Measurements from ENCODE around the gene DCAF11. TPM values are rescaled to one million over a fixed set of nuclear protein-coding genes. Genes with fewer than 3 reads are reported as not detected.

Gene DCAF11
- polyA plus RNA-seq, 6 donors from 2014 or later = 65.8 to 106 (median 78.5) TPM

- peaks cover 43 to 56% (median 53%) of the 10 kb centered on the region in 3 donors for H3K4me1 Mint-ChIP-seq
- no peaks in the 10 kb centered on the region for H3K27me3 Mint-ChIP-seq
- H3K4me3 Mint-ChIP-seq = peak within 1 kb of the TSS; percentile 97 to 100 (median 98)
- ATAC-seq (ENCODE audit: low read depth in 2 of 2) = peak; percentile 91 to 95
- H3K36me3 Mint-ChIP-seq = peaks cover 5 to 30% of the 10 kb centered on the region in 2 donors
- no peaks in the 10 kb centered on the region for H3K9me3 Mint-ChIP-seq
- DNase-seq = peak; percentile 96
- H3K27ac Mint-ChIP-seq = peak within 1 kb of the TSS; percentile 94 to 100 (median 98)
These were observed 46.5 kb downstream of the DCAF11 start, which contains the start of gene IRF9 for GRCh38 chr14:24160850-24161804. IRF9 (plus strand) TSS chr14:24161265; CDS start chr14:24162145, 880 bp downstream.

- no peak for DNase-seq
- Mint-ChIP-seq H3K27ac (peak overlapping the region in 5 of 6 donors; percentile 94 to 99 (median 97)), H3K4me1 (peaks cover 39 to 62% (median 58%) of the 10 kb centered on the region in 3 donors), H3K9me3 (no peaks in the 10 kb centered on the region), H3K27me3 (no peaks in the 10 kb centered on the region), H3K4me3 (peak overlapping the region; percentile 97 to 100 (median 98)), H3K36me3 (peaks cover 5 to 32% of the 10 kb centered on the region in 2 donors)
- no peak for ATAC-seq (ENCODE audit: low read depth in 2 of 2)
These were observed 47.5 kb downstream of the DCAF11 start for GRCh38 chr14:24162093-24162492.

DNA sequence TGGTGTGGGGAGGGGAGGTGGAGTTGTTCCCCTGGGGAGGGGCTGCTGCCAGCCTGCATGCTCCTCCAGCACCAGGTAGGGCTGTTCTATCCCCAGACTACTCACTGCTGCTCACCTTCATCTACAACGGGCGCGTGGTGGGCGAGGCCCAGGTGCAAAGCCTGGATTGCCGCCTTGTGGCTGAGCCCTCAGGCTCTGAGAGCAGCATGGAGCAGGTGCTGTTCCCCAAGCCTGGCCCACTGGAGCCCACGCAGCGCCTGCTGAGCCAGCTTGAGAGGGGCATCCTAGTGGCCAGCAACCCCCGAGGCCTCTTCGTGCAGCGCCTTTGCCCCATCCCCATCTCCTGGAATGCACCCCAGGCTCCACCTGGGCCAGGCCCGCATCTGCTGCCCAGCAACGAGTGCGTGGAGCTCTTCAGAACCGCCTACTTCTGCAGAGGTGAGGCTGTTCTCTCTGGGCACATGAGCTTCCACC is 50.0 kb downstream of the DCAF11 start:
- DNase-seq (no peak), ATAC-seq (ENCODE audit: low read depth in 2 of 2) (no peak)
- Mint-ChIP-seq H3K4me3 (peak overlapping the region in 5 of 8 donors; percentile 15 to 86 (median 46)), H3K36me3 (peaks cover 16 to 47% of the 10 kb centered on the region in 2 donors), H3K27me3 (no peaks in the 10 kb centered on the region), H3K27ac (peak overlapping the region in 1 of 6 donors; percentile 83), H3K4me1 (peaks cover 50 to 68% (median 67%) of the 10 kb centered on the region in 3 donors), H3K9me3 (no peaks in the 10 kb centered on the region)

- Mint-ChIP-seq H3K9me3 (no peaks in the 10 kb centered on the region), H3K36me3 (peaks cover 16 to 49% of the 10 kb centered on the region in 2 donors), H3K4me1 (peaks cover 49 to 62% (median 59%) of the 10 kb centered on the region in 3 donors), H3K27ac (peak overlapping the region in 3 of 6 donors; percentile 26 to 89 (median 56)), H3K4me3 (peak overlapping the region in 3 of 8 donors; percentile 20 to 57 (median 30)), H3K27me3 (no peaks in the 10 kb centered on the region)
- ATAC-seq (ENCODE audit: low read depth in 2 of 2) = no peak
- no peak for DNase-seq
These were observed 51.2 kb downstream of the DCAF11 start for GRCh38 chr14:24165785-24166184.

DNA sequence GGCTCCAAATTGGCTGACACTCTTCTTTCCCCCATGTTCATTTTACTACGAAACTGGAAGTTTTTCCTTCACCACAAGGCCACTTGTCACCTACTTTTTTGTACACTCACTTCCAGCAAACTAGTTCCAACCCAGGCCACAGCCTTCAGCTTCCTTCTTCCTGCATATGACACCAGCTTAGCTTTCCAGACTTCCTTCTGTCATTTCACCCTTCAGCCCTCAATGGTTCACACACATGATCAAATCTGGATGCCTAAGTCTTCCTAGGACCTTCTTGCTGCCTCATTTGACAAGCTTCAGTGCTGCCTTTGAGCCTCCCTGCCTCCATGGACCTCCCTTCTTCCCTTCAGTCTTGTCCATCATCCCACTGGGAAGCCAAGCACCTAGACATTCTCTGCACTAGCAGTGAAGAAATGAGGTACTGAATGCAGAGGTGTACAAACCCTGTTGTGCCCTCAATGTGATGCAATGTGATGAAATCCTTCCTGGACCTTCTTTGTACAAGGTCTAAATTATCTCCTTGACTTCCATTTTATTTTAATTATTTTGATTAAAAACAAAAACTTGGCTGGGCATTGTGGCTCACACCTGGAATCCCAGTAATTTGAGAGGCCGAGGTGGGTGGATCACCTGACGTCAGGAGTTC is 53.0 kb downstream of the DCAF11 start:
- H3K27me3 Mint-ChIP-seq = no peaks in the 10 kb centered on the region
- DNase-seq = no peak
- H3K9me3 Mint-ChIP-seq = no peaks in the 10 kb centered on the region
- ATAC-seq (ENCODE audit: low read depth in 2 of 2) = no peak
- peaks cover 43 to 63% (median 51%) of the 10 kb centered on the region in 3 donors for H3K4me1 Mint-ChIP-seq
- peaks cover 16 to 49% of the 10 kb centered on the region in 2 donors for H3K36me3 Mint-ChIP-seq
- peak overlapping the region in 2 of 8 donors; percentile 19 to 33 for H3K4me3 Mint-ChIP-seq
- peak overlapping the region in 4 of 6 donors; percentile 60 to 79 (median 78) for H3K27ac Mint-ChIP-seq

GRCh38 chr14:24171422-24172260 is 57.1 kb downstream of the DCAF11 start, which contains the start of gene REC8:
REC8 (plus strand) TSS chr14:24172080; CDS start chr14:24172553, 473 bp downstream.
- DNase-seq (peak; percentile 85), ATAC-seq (ENCODE audit: low read depth in 2 of 2) (peak; percentile 90 to 92)
- H3K4me1 Mint-ChIP-seq = peaks cover 25 to 38% (median 27%) of the 10 kb centered on the region in 3 donors
- H3K27me3 Mint-ChIP-seq = no peaks in the 10 kb centered on the region
- no peaks in the 10 kb centered on the region for H3K9me3 Mint-ChIP-seq
- H3K27ac Mint-ChIP-seq = peak within 1 kb of the TSS; percentile 38 to 95 (median 82)
- peaks cover 11 to 23% of the 10 kb centered on the region in 2 donors for H3K36me3 Mint-ChIP-seq
- H3K4me3 Mint-ChIP-seq = peak within 1 kb of the TSS; percentile 78 to 95 (median 93)

GRCh38 chr14:24172261-24172860 is 57.8 kb downstream of the DCAF11 start:
- ATAC-seq (ENCODE audit: low read depth in 2 of 2) (peak in 1 of 2 donors; percentile 1), DNase-seq (no peak)
- H3K4me1 Mint-ChIP-seq = peaks cover 23 to 34% (median 26%) of the 10 kb centered on the region in 3 donors
- peaks cover 10 to 17% of the 10 kb centered on the region in 2 donors for H3K36me3 Mint-ChIP-seq
- peak overlapping the region in 4 of 6 donors; percentile 24 to 82 (median 72) for H3K27ac Mint-ChIP-seq
- peak overlapping the region; percentile 78 to 95 (median 93) for H3K4me3 Mint-ChIP-seq
- H3K9me3 Mint-ChIP-seq = no peaks in the 10 kb centered on the region
- H3K27me3 Mint-ChIP-seq = no peaks in the 10 kb centered on the region

- Mint-ChIP-seq H3K36me3 (peaks cover 6 to 12% of the 10 kb centered on the region in 2 donors), H3K9me3 (no peaks in the 10 kb centered on the region), H3K4me1 (peaks cover 21 to 34% (median 21%) of the 10 kb centered on the region in 3 donors), H3K27ac (peak overlapping the region in 3 of 6 donors; percentile 70 to 87 (median 82)), H3K4me3 (peak overlapping the region; percentile 37 to 94 (median 76)), H3K27me3 (no peaks in the 10 kb centered on the region)
- DNase-seq = no peak
- no peak for ATAC-seq (ENCODE audit: low read depth in 2 of 2)
These were observed 58.3 kb downstream of the DCAF11 start for GRCh38 chr14:24172871-24173281.

Other genes starting within 250 kb of the DCAF11 start
- 10 to 100 TPM; 13.3 to 27.0 (median 21.8) TPM for gene DHRS4, start 161.0 kb upstream of the DCAF11 start, polyA plus RNA-seq (ENCODE audit: low read depth in 6 of 6)
- gene DHRS4L2, start 125.8 kb upstream of the DCAF11 start, polyA plus RNA-seq (ENCODE audit: low read depth in 6 of 6) = 10 to 100 TPM in 5 of 6 donors, 1 to 10 TPM in 1; 8.6 to 18.3 (median 16.9) TPM
- under 1 TPM in 2 of 6 donors, not detected in 4; 0.10 to 0.11 TPM for gene CARMIL3, start 62.8 kb upstream of the DCAF11 start, polyA plus RNA-seq (ENCODE audit: low read depth in 6 of 6)
- 1 to 10 TPM in 1 of 6 donors, not detected in 5; 1.1 TPM for gene CPNE6, start 43.2 kb upstream of the DCAF11 start, polyA plus RNA-seq (ENCODE audit: low read depth in 6 of 6)
- gene PCK2, start 20.5 kb upstream of the DCAF11 start, polyA plus RNA-seq (ENCODE audit: low read depth in 6 of 6) = 10 to 100 TPM; 26.5 to 48.0 (median 36.8) TPM
- gene NRL, start 172 bp downstream of the DCAF11 start, polyA plus RNA-seq (ENCODE audit: low read depth in 6 of 6) = 1 to 10 TPM; 2.3 to 8.9 (median 6.4) TPM
- 1 to 10 TPM in 1 of 6 donors, under 1 TPM in 4, not detected in 1; 0.29 to 1.4 (median 0.53) TPM for gene FITM1, start 15.9 kb downstream of the DCAF11 start, polyA plus RNA-seq (ENCODE audit: low read depth in 6 of 6)
- gene PSME1, start 21.4 kb downstream of the DCAF11 start, polyA plus RNA-seq (ENCODE audit: low read depth in 6 of 6) = 100 to 1,000 TPM; 704 to 932 (median 769) TPM
- gene EMC9, start 26.8 kb downstream of the DCAF11 start, polyA plus RNA-seq (ENCODE audit: low read depth in 6 of 6) = 10 to 100 TPM in 2 of 6 donors, 1 to 10 TPM in 4; 5.9 to 15.3 (median 9.2) TPM
- gene PSME2, start 31.8 kb downstream of the DCAF11 start, polyA plus RNA-seq (ENCODE audit: low read depth in 6 of 6) = 100 to 1,000 TPM; 257 to 514 (median 294) TPM
- 10 to 100 TPM; 21.0 to 47.2 (median 32.1) TPM for gene RNF31, start 32.7 kb downstream of the DCAF11 start, polyA plus RNA-seq (ENCODE audit: low read depth in 6 of 6)
- gene IRF9, start 46.5 kb downstream of the DCAF11 start, polyA plus RNA-seq (ENCODE audit: low read depth in 6 of 6) = 100 to 1,000 TPM in 3 of 6 donors, 10 to 100 TPM in 3; 86.7 to 140 (median 97.2) TPM
- gene REC8, start 57.3 kb downstream of the DCAF11 start, polyA plus RNA-seq (ENCODE audit: low read depth in 6 of 6) = 1 to 10 TPM; 3.6 to 9.6 (median 6.9) TPM
- gene IPO4, start 74.0 kb downstream of the DCAF11 start, polyA plus RNA-seq (ENCODE audit: low read depth in 6 of 6) = 10 to 100 TPM in 5 of 6 donors, 1 to 10 TPM in 1; 5.4 to 19.0 (median 12.6) TPM
- 10 to 100 TPM; 34.5 to 43.9 (median 37.0) TPM for gene TM9SF1, start 80.7 kb downstream of the DCAF11 start, polyA plus RNA-seq (ENCODE audit: low read depth in 6 of 6)
- gene TSSK4, start 90.9 kb downstream of the DCAF11 start, polyA plus RNA-seq (ENCODE audit: low read depth in 6 of 6) = 1 to 10 TPM in 3 of 6 donors, under 1 TPM in 2, not detected in 1; 0.36 to 1.7 (median 1.4) TPM
- 100 to 1,000 TPM; 139 to 167 (median 157) TPM for gene CHMP4A, start 98.7 kb downstream of the DCAF11 start, polyA plus RNA-seq (ENCODE audit: low read depth in 6 of 6)
- 10 to 100 TPM; 32.7 to 48.2 (median 37.3) TPM for gene MDP1, start 101.3 kb downstream of the DCAF11 start, polyA plus RNA-seq (ENCODE audit: low read depth in 6 of 6)
- gene NEDD8, start 117.6 kb downstream of the DCAF11 start, polyA plus RNA-seq (ENCODE audit: low read depth in 6 of 6) = 100 to 1,000 TPM; 306 to 385 (median 326) TPM
- 100 to 1,000 TPM in 3 of 6 donors, 10 to 100 TPM in 3; 90.3 to 120 (median 99.2) TPM for gene GMPR2, start 118.2 kb downstream of the DCAF11 start, polyA plus RNA-seq (ENCODE audit: low read depth in 6 of 6)
- 100 to 1,000 TPM; 238 to 289 (median 254) TPM for gene TINF2, start 127.8 kb downstream of the DCAF11 start, polyA plus RNA-seq (ENCODE audit: low read depth in 6 of 6)
- gene TGM1, start 148.4 kb downstream of the DCAF11 start, polyA plus RNA-seq (ENCODE audit: low read depth in 6 of 6) = not detected
- gene RABGGTA, start 156.8 kb downstream of the DCAF11 start, polyA plus RNA-seq (ENCODE audit: low read depth in 6 of 6) = 10 to 100 TPM; 22.2 to 36.2 (median 22.8) TPM
- gene DHRS1, start 185.0 kb downstream of the DCAF11 start, polyA plus RNA-seq (ENCODE audit: low read depth in 6 of 6) = 10 to 100 TPM; 20.4 to 38.5 (median 29.3) TPM
- gene NOP9, start 185.1 kb downstream of the DCAF11 start, polyA plus RNA-seq (ENCODE audit: low read depth in 6 of 6) = 1 to 10 TPM in 5 of 6 donors, under 1 TPM in 1; 0.83 to 2.4 (median 1.3) TPM
- 10 to 100 TPM in 1 of 6 donors, 1 to 10 TPM in 5; 4.9 to 10.4 (median 8.1) TPM for gene CIDEB, start 193.2 kb downstream of the DCAF11 start, polyA plus RNA-seq (ENCODE audit: low read depth in 6 of 6)
- gene LTB4R2, start 195.4 kb downstream of the DCAF11 start, polyA plus RNA-seq (ENCODE audit: low read depth in 6 of 6) = 1 to 10 TPM in 1 of 6 donors, under 1 TPM in 5; 0.28 to 1.2 (median 0.69) TPM
- 1 to 10 TPM; 1.4 to 2.4 (median 2.1) TPM for gene LTB4R, start 196.7 kb downstream of the DCAF11 start, polyA plus RNA-seq (ENCODE audit: low read depth in 6 of 6)
- under 1 TPM in 3 of 6 donors, not detected in 3; 0.29 to 0.53 (median 0.32) TPM for gene ADCY4, start 220.3 kb downstream of the DCAF11 start, polyA plus RNA-seq (ENCODE audit: low read depth in 6 of 6)
- 10 to 100 TPM in 2 of 6 donors, 1 to 10 TPM in 3, not detected in 1; 7.7 to 12.9 (median 9.3) TPM for gene RIPK3, start 225.2 kb downstream of the DCAF11 start, polyA plus RNA-seq (ENCODE audit: low read depth in 6 of 6)

All from naive B cell (primary cell).